SJSA1 (cell line): ENCODE data around the gene CNN2. TPM values are rescaled to one million over a fixed set of nuclear protein-coding genes. Genes with fewer than 3 reads are reported as not detected.
"Not testable (repeated sequence)": the region's sequence is repeated elsewhere in the genome, so short reads cannot be mapped to it uniquely, and the experiment has no call there.

ENCODE experiments used
- DNase-seq, 2 experiments: peaks; one replicate each; pipeline ENCODE4 v3.0.0-alpha.2; 2015 to 2020; ENCODE audit warnings: low spot score in 2 of 2, low read depth in 1 of 2
- H3K27ac ChIP-seq: fragments of 250-450 bp; sonication (Bioruptor Pico); 2 replicates; pipeline ENCODE4 v1.5.1; 2020; ENCODE audit warnings: mild to moderate bottlenecking, moderate library complexity
- H3K27me3 ChIP-seq: fragments of 250-450 bp; sonication (Bioruptor Pico); replicated peaks from 2 replicates; pipeline ENCODE4 v1.5.1; 2020; ENCODE audit warnings: mild to moderate bottlenecking, moderate library complexity
- H3K36me3 ChIP-seq: fragments of 250-450 bp; sonication (Bioruptor Pico); 2 replicates; pipeline ENCODE4 v1.5.1; 2020; ENCODE audit warnings: mild to moderate bottlenecking
- H3K4me1 ChIP-seq: fragments of 250-450 bp; sonication (Bioruptor Pico); replicated peaks from 2 replicates; pipeline ENCODE4 v1.6.1; 2021; ENCODE audit warnings: mild to moderate bottlenecking
- H3K4me3 ChIP-seq: fragments of 250-450 bp; sonication (Bioruptor Pico); 2 replicates; pipeline ENCODE4 v1.5.1; 2020; ENCODE audit warnings: mild to moderate bottlenecking
- H3K9me3 ChIP-seq: fragments of 250-450 bp; sonication (Bioruptor Pico); replicated peaks from 2 replicates; pipeline ENCODE4 v1.5.1; 2020; ENCODE audit warnings: mild to moderate bottlenecking
- total RNA-seq: library from RNA; depleted of rRNA; stranded (reverse); fragments of >200 nt; shearing (Covaris generic); gene quantifications from 2 replicates; pipeline ENCODE4 v1.2.3, GENCODE V29; 2014

Gene CNN2
- total RNA-seq, 1 experiment from 2014 or later = 441 TPM

DNA sequence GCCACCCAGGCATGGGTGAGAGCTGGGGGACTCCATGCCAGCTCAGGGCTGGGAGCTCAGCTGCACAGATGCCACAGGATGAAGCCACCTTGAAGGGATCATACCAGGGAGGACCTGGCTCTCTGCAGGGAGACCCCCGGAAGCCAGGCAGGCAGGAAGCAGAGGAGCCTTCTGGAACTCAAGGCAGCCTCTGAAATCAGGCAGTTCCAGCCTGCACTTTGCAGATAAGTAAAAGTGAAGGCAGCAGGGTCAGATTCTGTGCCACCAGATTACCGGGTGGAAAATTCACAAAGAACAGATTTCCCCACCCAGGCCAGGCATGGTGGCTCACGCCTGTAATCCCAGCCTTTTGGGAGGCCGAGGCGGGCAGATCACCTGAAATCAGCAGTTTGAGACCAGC, 8.0 kb upstream of the CNN2 start:
- Histone ChIP-seq H3K36me3 (peaks cover 64% of the 10 kb centered on the region), H3K4me1 (peaks cover 43% of the 10 kb centered on the region), H3K9me3 (no peaks in the 10 kb centered on the region; the same call in 1 of the 2 replicates), H3K27me3 (no peaks in the 10 kb centered on the region), H3K27ac (no peak overlapping the region), H3K4me3 (no peak overlapping the region)
- DNase-seq = no peak

DNA sequence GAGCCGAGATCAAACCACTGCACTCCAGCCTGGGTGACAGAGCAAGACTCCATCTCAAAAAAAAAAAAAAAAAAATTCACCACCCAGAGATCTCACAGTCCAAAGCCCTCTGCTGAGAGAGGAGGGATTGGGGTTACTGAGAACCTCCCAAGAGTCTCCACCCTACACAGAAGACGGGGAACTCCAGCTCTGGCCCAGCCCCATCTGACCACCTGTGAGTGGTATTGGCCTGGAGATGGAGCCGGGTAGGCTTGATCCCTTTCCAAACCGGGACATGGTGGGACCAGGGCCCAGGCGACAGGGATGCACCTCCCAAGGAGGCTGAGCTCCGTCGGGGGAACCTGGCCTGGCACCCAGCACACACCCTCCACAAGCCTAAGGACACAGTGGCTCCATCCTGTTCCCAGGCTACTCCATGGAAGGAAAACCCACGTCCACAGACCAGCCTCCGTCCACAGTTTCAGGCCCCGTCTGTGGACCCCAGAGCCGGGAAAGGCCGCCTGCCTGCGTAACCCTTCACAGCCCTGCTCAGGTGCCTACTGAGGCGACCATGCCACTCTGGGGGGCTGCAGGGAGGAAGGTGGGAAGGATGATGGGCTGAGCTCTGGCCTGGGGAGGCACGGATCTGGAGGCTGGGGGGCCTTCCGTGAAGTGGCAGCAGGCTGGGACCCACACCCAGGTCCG, 7.3 kb upstream of the CNN2 start:
- no peak for DNase-seq
- Histone ChIP-seq H3K36me3 (peaks cover 58% of the 10 kb centered on the region), H3K27ac (no peak overlapping the region), H3K4me3 (peak overlapping the region; percentile 95; the same call in 1 of the 2 replicates), H3K4me1 (peaks cover 43% of the 10 kb centered on the region), H3K27me3 (no peaks in the 10 kb centered on the region), H3K9me3 (no peaks in the 10 kb centered on the region; the same call in 1 of the 2 replicates)

DNA sequence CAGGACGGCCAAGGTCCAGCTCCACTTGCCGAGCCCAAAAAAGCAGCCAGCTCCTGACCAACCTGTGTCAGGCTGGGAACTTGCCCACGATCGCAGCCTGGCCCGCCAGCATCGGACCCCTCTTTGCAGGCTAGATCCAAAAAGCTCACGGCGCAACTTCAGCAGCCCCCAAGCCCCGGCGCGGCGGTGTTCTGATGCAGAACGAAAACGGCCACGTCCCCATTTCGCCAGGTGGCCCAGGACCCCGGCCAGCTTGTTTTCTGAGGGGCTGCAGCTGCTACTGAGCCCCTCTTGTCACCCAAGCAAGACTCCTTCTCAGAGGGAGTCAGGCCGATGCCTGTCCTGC, 6.8 kb upstream of the CNN2 start:
- Histone ChIP-seq H3K27ac (no peak overlapping the region), H3K9me3 (no peaks in the 10 kb centered on the region; the same call in 1 of the 2 replicates)

DNA sequence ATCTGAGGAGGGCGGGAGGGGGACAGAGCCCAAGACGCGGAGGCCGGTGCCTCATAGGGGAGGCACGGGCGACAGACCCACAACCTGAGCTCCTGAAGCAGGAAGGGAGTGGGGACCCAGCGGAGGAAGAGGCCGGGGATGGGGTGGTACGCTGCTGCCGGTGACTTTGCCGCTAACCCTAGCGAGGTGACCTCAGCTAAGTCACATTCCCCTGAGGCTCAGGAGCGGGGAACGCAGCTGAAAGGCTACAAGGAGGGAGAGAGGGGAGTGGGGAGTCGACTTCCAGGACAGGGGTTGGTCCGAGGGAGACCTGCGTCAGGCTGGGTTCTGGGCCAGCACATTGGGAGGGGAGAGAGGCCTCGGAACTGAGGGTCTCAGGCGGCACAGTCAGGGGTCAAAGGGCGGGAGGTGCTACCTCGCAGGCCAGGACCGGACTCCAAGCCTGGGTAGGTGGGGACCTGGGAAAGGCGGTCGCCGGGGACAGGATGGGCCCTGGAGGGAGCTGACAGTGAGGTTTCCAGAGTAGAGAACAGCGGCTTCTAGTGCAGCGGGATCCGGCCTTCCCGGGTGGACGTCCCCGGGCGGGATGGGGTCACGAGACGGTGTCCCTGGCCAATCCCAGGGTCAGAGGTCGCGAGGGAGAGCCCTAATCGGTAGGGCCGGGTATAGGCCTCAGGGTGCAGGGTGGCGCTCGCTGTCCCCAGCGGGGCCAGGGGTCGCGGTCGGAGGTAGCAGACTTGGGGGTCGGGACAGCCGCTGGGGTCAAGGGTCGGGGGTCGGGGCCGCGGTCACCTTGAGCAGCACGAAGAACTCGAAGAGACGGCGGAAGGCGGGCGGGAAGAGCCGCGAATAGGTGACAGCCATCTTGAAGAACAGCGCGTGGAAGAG, 6.2 kb upstream of the CNN2 start:
- peak overlapping the region; percentile 95 for H3K4me3 ChIP-seq
- H3K9me3 ChIP-seq = no peaks in the 10 kb centered on the region; the same call in 1 of the 2 replicates
- H3K27ac ChIP-seq = peak overlapping the region; percentile 95
- H3K4me1 ChIP-seq = peaks cover 43% of the 10 kb centered on the region
- H3K36me3 ChIP-seq = peaks cover 46% of the 10 kb centered on the region
- DNase-seq = no peak
- H3K27me3 ChIP-seq = no peaks in the 10 kb centered on the region

More for the DNA sequence above, 6.8 kb upstream of the CNN2 start:
- Histone ChIP-seq H3K27me3 (no peaks in the 10 kb centered on the region), H3K36me3 (peaks cover 52% of the 10 kb centered on the region), H3K4me3 (peak overlapping the region; percentile 95), H3K4me1 (peaks cover 43% of the 10 kb centered on the region)
- DNase-seq = no peak

DNA sequence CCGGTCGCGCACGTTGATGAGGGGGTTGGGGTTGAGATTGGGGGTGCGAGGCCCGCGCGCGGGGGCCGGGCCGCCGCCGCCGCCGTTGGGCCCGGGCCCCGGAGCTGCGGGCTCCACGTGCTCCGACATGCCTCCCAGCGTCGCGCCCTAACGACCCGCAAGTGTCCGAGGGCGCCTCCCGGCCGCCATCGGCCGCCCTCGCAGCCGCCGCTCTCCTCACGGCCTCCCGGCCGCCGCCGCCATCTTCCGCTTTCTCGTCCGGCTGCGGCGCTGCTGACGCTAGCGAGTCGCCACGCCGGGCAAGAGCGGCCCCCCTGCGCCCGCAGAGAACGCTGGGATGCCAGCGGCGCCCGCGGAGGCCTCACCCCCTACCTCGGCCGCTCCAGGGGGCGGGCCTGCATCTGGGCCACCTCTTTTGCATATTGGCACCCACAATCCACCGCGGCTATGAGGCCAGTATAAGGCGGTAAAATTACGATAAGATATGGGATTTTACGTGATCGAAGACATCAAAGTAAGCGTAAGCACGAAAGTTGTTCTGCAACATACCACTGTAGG, 5.5 kb upstream of the CNN2 start, which contains the start of gene TMEM259:
Gene TMEM259 (minus strand): TSS at position 256 of the 558 bp plus-strand sequence. CDS start 127 bp downstream, at position 129.
- no peaks in the 10 kb centered on the region; the same call in 1 of the 2 replicates for H3K9me3 ChIP-seq
- H3K4me3 ChIP-seq = peak within 1 kb of the TSS; percentile 95
- peaks cover 40% of the 10 kb centered on the region for H3K36me3 ChIP-seq
- DNase-seq = peak; percentile 98 to 99
- H3K4me1 ChIP-seq = peaks cover 48% of the 10 kb centered on the region
- H3K27me3 ChIP-seq = no peaks in the 10 kb centered on the region
- peak within 1 kb of the TSS; percentile 95 for H3K27ac ChIP-seq

DNA sequence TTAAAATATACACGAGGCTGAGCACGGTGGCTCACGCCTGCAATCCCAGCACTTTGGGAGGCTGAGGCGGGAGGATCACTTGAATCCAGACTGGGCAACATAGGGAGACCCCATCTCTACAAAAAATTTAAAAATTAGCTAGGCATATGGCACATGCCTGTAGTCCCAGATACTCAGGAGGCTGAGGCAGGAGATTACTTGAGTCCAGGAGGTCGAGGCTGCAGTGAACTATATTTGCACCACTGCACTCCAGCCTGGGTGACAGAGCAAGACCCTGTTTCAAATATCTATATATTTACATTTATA, 2.6 kb upstream of the CNN2 start:
- Histone ChIP-seq H3K4me1 (peaks cover 28% of the 10 kb centered on the region), H3K36me3 (peaks cover 42% of the 10 kb centered on the region)
- not testable (repeated sequence) for H3K27ac ChIP-seq, DNase-seq, H3K4me3 ChIP-seq, H3K9me3 ChIP-seq, H3K27me3 ChIP-seq

DNA sequence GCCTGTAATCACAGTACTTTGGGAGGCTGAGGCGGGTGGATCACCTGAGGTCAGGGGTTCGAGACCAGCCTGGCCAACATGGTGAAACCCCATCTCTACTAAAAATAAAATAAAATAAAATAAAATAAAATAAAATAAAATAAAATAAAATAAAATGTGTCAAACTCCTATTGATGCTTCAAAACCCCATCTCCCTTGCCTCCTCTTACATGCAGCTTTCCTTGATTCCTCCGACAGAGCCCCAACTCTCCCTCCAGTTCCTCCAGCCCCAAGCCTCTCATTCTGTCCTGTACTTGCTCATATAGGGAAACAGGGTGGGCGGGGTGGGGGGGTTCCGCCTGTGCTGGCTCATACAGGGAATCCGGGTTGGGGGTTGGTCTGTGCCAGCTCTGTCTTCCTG, 1.3 kb upstream of the CNN2 start:
- H3K4me3 ChIP-seq, DNase-seq, H3K27ac ChIP-seq, H3K27me3 ChIP-seq, H3K9me3 ChIP-seq: not testable (repeated sequence)
- peaks cover 36% of the 10 kb centered on the region for H3K36me3 ChIP-seq
- H3K4me1 ChIP-seq = peaks cover 23% of the 10 kb centered on the region

DNA sequence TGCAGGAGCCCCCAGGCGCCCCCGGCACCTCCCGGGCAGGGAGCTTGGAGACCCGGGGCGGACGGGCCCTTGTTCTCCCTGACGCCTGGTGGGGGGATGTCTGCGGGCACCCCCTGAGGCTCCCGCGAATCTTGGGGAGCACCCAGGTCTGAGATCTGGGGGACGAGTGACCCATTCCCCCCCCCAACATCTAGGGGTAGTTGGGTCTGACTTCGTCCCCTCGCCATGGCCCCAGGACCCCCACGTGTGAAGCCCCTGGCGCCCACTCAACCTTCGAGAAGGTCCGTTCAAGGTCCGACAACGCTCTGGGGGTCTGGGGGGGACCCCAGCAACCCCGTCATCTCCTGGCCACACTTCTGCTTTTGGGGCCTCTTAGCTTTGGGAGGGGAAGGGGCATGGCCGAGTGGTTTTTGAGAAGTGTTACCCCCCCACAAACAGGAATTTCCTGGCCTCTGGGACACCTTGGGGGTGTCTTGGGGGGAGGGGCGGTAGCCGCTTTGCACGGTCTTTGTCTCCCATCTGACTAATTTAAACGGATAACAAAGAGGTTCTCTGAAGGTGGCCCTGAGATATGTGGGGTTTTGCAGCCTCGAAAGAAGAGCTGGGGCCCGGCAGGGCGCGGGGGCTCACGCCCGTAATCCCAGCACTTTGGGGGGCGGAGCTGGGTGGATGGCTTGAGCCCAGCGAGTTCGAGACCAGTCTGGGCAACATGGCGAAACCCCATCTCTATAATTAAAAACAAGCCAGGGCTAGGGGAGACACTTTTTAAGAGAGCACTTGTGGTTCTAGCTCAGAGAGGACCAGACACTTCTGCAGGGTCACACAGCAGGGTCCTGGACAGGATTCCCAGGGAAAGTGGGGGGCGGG, 608 bp downstream of the CNN2 start:
- Histone ChIP-seq H3K4me1 (peaks cover 22% of the 10 kb centered on the region), H3K4me3 (peak overlapping the region; percentile 98), H3K9me3 (no peaks in the 10 kb centered on the region), H3K27me3 (no peaks in the 10 kb centered on the region), H3K27ac (peak overlapping the region; percentile 95), H3K36me3 (peaks cover 43% of the 10 kb centered on the region)
- peak in 1 of 2 experiments; percentile 46 for DNase-seq

DNA sequence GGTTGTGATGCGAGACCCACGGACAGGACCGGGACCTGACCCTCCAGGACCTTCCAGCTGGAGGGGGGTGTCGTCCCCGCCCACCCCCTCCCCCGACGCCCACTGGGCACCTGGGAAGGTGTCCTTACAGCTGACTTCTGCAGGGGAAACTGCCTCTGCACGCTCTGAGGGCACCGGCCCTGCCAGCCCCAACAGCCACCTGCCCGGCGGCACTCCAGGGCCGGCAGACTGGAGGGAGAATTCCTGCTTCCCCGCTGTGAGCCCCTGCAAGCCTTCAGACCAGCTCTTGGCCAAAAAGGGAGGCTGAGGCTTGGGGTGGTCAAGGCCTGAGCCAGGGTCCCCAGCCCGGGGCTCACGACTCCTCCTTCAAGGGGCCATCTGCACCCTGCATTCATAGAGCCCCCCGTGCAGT, 1.2 kb downstream of the CNN2 start:
- H3K27me3 ChIP-seq = no peaks in the 10 kb centered on the region
- no peaks in the 10 kb centered on the region for H3K9me3 ChIP-seq
- DNase-seq = peak in 1 of 2 experiments; percentile 42
- peak overlapping the region; percentile 98 for H3K4me3 ChIP-seq
- peaks cover 49% of the 10 kb centered on the region for H3K36me3 ChIP-seq
- peaks cover 22% of the 10 kb centered on the region for H3K4me1 ChIP-seq
- peak overlapping the region; percentile 96 for H3K27ac ChIP-seq

DNA sequence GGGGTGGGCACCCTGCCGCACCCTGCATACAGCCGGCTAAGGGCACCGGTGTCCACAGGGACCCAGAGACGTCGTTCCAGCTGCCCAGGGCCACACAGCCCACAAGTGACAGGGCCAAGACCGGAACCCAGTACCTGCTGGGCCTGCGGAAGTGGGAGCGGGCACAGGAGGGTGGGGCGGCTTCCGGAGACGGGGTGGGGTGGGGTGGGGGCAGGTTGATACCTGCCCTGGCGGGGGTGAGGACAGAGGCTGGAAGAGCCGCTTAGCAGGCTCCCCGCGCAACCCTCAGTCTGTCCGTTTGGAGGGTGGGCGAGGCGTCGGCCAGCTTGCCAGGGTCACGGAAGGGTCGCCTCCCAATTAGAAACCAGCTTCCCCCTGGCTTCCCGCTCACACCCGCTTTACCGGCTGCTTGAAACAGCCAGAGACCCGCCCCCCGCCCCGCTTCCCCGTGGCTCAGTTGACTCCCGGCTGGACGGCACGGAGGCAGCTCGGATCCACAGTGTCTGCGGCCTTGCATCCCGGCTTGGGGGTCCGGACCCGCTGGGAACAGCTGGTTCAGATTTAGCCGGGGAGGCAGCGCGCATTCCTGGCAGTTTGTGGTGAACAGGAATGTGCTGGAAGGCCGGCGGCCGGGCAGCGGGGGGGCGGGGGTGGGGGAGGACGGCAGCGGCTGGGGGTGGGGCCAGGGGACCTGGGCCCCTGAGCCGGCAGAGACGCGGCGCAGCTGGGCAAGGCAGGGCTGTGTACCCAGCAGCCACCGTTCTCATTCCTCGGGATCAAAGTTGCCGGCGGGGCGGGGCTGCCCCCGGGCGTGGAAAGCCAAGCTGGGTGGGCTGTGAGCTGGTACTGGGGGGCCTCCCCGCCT, 1.9 kb downstream of the CNN2 start:
- no peaks in the 10 kb centered on the region for H3K9me3 ChIP-seq
- H3K27ac ChIP-seq = peak overlapping the region; percentile 96
- peak overlapping the region; percentile 98 for H3K4me3 ChIP-seq
- peaks cover 56% of the 10 kb centered on the region for H3K36me3 ChIP-seq
- peaks cover 22% of the 10 kb centered on the region for H3K4me1 ChIP-seq
- H3K27me3 ChIP-seq = no peaks in the 10 kb centered on the region
- peak; percentile 88 to 98 for DNase-seq

DNA sequence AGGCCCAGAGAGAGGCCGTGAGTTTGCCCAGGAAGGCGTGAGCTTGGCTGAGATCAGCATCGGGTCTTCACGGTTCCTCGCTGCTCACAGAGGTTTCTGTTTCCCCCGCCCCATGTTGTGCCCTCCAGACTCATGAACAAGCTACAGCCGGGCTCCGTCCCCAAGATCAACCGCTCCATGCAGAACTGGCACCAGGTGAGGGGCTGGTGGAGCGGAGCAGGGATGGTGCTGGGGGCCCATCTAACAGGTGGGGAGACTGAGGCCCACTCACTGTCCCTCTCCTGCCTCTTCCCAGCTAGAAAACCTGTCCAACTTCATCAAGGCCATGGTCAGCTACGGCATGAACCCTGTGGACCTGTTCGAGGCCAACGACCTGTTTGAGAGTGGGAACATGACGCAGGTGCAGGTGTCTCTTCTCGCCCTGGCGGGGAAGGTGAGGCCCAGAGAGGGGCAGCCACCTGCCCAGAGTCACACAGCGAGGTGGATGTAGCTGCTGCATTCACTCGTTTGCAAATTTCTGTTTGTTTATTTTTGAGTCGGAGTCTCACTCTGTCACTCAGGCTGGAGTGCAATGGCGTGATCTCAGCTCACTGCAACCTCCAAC, 6.0 kb downstream of the CNN2 start:
- DNase-seq = no peak
- no peaks in the 10 kb centered on the region for H3K9me3 ChIP-seq
- peaks cover 22% of the 10 kb centered on the region for H3K4me1 ChIP-seq
- H3K27me3 ChIP-seq = no peaks in the 10 kb centered on the region
- H3K27ac ChIP-seq = no peak overlapping the region
- H3K4me3 ChIP-seq = no peak overlapping the region
- H3K36me3 ChIP-seq = peaks cover 70% of the 10 kb centered on the region

DNA sequence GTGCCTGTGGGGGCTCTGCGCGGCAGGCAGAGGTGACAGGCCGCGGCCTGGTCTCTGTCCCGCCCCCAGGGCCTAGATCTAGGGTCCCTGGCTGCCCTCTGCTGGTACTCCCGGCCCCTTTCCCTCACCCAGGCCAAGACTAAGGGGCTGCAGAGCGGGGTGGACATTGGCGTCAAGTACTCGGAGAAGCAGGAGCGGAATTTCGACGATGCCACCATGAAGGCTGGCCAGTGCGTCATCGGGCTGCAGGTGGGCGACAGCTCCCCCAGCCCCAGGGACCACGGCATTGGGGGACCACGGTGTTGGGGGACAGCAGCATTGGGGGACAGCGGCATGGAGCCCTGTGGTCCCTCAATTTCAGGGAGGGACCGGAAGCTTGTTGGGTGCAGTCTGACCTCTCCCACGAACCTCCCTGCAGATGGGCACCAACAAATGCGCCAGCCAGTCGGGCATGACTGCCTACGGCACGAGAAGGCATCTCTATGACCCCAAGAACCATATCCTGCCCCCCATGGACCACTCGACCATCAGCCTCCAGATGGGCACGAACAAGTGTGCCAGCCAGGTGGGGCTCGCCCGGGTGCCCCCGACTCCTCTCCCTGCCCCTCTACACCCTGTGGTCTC, 9.7 kb downstream of the CNN2 start:
- no peak overlapping the region for H3K4me3 ChIP-seq
- peaks cover 40% of the 10 kb centered on the region for H3K4me1 ChIP-seq
- no peaks in the 10 kb centered on the region for H3K27me3 ChIP-seq
- no peak for DNase-seq
- H3K27ac ChIP-seq = no peak overlapping the region
- no peaks in the 10 kb centered on the region for H3K9me3 ChIP-seq
- peaks cover 67% of the 10 kb centered on the region for H3K36me3 ChIP-seq
